Right lobe of liver (tissue), 6 donors: ENCODE measurements around the gene C7orf57. TPM values are rescaled to one million over a fixed set of nuclear protein-coding genes. Genes with fewer than 3 reads are reported as not detected.

Experiments
- ATAC-seq, 4 donors: fragments of 200-7000 bp; cut with Tn5 transposase; one replicate each; pipeline ENCODE4 v1.9.1; 2020; ENCODE audit warnings: mild to moderate bottlenecking in 4 of 4, moderate library complexity in 4 of 4
- DNase-seq, 3 donors: peaks; one replicate each; pipeline ENCODE4 v3.0.0-alpha.2; 2020
- H3K27ac ChIP-seq, 3 donors: fragments of 200-600 bp; one replicate each; pipeline ENCODE4 v1.8.0; 2022
- H3K27me3 ChIP-seq, 2 donors: fragments of 200-600 bp; one replicate each; pipeline ENCODE4 v1.8.0; 2022
- H3K36me3 ChIP-seq, 4 donors: fragments of 200-600 bp; sonication (generic) in 1 of 4; one replicate each; pipeline versions ENCODE4 v1.5.1 to v1.8.0; 2017 to 2022; ENCODE audit warnings: control low read depth in 1 of 4
- H3K4me1 ChIP-seq, 4 donors: fragments of 200-600 bp; sonication (generic) in 1 of 4; one replicate each; pipeline versions ENCODE4 v1.5.1 to v1.8.0; 2017 to 2022; ENCODE audit warnings: control low read depth in 1 of 4
- H3K4me3 ChIP-seq, 3 donors: fragments of 200-600 bp; one replicate each; pipeline ENCODE4 v1.8.0; 2022
- H3K9me3 ChIP-seq, 4 donors: fragments of 200-600 bp; sonication (generic) in 1 of 4; one replicate each; pipeline versions ENCODE4 v1.5.1 to v1.8.0; 2017 to 2022; ENCODE audit warnings: control low read depth in 1 of 4
- POLR2A ChIP-seq: fragments of 450-650 bp; IDR thresholded peaks from one replicate; pipeline ENCODE4 v1.6.1; 2017; ENCODE audit warnings: antibody characterized with exemption, mild to moderate bottlenecking
- WGBS: methylation state at CpG from one replicate; pipeline ENCODE4 v1.1.6; 2018; ENCODE audit warnings: low coverage, low lambda C conversion rate; ENCODE audit not compliant: insufficient coverage; ENCODE audit errors: missing lambda C conversion rate; 5-methylcytosine and 5-hydroxymethylcytosine counted together
- intact Hi-C, 2 donors: fragments of 100-400 bp; cut with DNase I; formaldehyde crosslinking; loops; one replicate each; pipeline versions ENCODE4 v1.11.2 to v1.14.1; 2022
- total RNA-seq, 6 experiments: library from RNA; depleted of rRNA in 2 of 6; stranded (reverse); fragments of >200 nt in 2 of 6; fragmentation: NEBNext Ultra II Directional in 3 of 6; extraction: Animal tissue kit (Norgen Biotek cat#: 25700) in 3 of 6; gene quantifications; one replicate each; pipeline versions ENCODE4 v1.1.0 to v1.2.4, GENCODE V29; 2016 to 2023
- TF ChIP-seq, protein P1 (sequence below), 4 donors: fragments of 200-600 bp in 3 of 4; fragments of 450-650 bp in 1 of 4; IDR thresholded peaks; one replicate each; pipeline versions ENCODE4 v1.5.1 to v1.8.0; 2016 to 2022; ENCODE audit warnings: antibody characterized with exemption in 4 of 4, mild to moderate bottlenecking in 2 of 4
- donor health status: DM: no; HTN: yes; CAD: no.
- donor health status: DM: no; HTN: no; CAD: no.
- donor health status: DM: no; HTN: no; CAD: no.
- donor health status: DM: no; HTN: yes; CAD: no.
- donor health status: DM: no; HTN: yes; CAD: no.

Gene C7orf57
- total RNA-seq, 6 experiments from 2014 or later = not detected

GRCh38 chr7:48009954-48010353 is 25.4 kb upstream of the C7orf57 start:
- TF ChIP-seq, protein P1, sequence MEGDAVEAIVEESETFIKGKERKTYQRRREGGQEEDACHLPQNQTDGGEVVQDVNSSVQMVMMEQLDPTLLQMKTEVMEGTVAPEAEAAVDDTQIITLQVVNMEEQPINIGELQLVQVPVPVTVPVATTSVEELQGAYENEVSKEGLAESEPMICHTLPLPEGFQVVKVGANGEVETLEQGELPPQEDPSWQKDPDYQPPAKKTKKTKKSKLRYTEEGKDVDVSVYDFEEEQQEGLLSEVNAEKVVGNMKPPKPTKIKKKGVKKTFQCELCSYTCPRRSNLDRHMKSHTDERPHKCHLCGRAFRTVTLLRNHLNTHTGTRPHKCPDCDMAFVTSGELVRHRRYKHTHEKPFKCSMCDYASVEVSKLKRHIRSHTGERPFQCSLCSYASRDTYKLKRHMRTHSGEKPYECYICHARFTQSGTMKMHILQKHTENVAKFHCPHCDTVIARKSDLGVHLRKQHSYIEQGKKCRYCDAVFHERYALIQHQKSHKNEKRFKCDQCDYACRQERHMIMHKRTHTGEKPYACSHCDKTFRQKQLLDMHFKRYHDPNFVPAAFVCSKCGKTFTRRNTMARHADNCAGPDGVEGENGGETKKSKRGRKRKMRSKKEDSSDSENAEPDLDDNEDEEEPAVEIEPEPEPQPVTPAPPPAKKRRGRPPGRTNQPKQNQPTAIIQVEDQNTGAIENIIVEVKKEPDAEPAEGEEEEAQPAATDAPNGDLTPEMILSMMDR (IDR thresholded peaks at IDR 0.05) = no peak
- TF ChIP-seq POLR2A = no peak
- H3K27ac ChIP-seq = no peak overlapping the region
- H3K36me3 ChIP-seq = no peaks in the 10 kb centered on the region
- intact Hi-C loops = loop anchor here in 1 of 2 donors (10.0 kb wide), 1 partner anchor 95 kb away; no protein-coding TSS in a partner anchor
- no peaks in the 10 kb centered on the region for H3K4me1 ChIP-seq
- no peaks in the 10 kb centered on the region for H3K9me3 ChIP-seq
- H3K27me3 ChIP-seq = no peaks in the 10 kb centered on the region
- ATAC-seq (no peak), DNase-seq (no peak)
- H3K4me3 ChIP-seq = no peak overlapping the region
- 69% methylated on average over 2 of the region's 4 CpGs for WGBS

DNA sequence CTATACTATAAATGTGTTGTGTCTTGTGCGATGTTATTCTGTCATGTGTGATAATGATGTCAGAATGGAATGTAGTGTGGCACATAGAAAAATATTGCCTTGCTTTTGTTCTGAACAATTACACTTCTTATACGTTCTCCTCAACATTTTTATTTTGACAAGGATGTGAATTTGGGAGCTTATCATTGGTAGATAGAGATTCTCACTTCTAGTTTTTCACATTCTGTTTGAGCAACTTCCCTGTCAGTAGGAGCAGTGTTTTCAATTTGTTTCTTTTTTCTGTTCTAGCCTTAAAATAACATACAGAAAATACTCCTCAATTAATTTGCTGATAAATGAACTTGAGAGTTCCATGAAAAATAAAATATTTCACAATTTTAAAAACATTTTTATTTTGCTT is 24.0 kb upstream of the C7orf57 start:
- ATAC-seq (no peak), DNase-seq (no peak)
- H3K9me3 ChIP-seq = no peaks in the 10 kb centered on the region
- H3K4me3 ChIP-seq = no peak overlapping the region
- no peaks in the 10 kb centered on the region for H3K4me1 ChIP-seq
- no peaks in the 10 kb centered on the region for H3K36me3 ChIP-seq
- intact Hi-C loops = no loop called here
- TF ChIP-seq, protein P1 (IDR thresholded peaks at IDR 0.05) = no peak
- no peak for TF ChIP-seq POLR2A
- no peaks in the 10 kb centered on the region for H3K27me3 ChIP-seq
- no peak overlapping the region for H3K27ac ChIP-seq
- WGBS = 40% methylated on average over 2 of the region's 2 CpGs

DNA sequence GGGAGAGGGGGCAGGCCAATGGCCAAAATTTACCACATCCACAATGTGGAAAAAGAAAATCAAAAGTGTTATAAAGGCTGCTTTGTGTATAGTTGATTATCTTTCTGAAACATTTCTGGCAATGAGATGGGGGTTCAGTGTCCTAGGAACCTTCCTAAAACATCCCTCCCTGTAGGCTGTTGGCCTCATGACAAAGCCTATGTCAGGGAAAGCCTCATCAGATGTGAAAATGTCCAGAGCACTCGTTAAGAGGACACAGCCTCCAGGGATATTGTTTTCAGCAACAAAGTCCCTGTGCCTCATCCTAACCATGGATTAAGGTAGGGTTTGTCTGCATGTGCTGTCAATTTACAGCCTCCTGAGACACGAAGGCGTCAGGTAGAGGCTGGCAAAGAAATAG is 23.4 kb upstream of the C7orf57 start:
- Histone ChIP-seq H3K36me3 (no peaks in the 10 kb centered on the region), H3K4me3 (no peak overlapping the region), H3K4me1 (no peaks in the 10 kb centered on the region), H3K27me3 (no peaks in the 10 kb centered on the region), H3K9me3 (no peaks in the 10 kb centered on the region), H3K27ac (no peak overlapping the region)
- 46% methylated on average over 3 of the region's 3 CpGs for WGBS
- ATAC-seq = no peak
- no peak for DNase-seq
- intact Hi-C loops = no loop called here
- TF ChIP-seq POLR2A = no peak
- TF ChIP-seq, protein P1 (IDR thresholded peaks at IDR 0.05) = no peak

- no peak overlapping the region for H3K4me3 ChIP-seq
- intact Hi-C loops = no loop called here
- no peak overlapping the region for H3K27ac ChIP-seq
- ATAC-seq = no peak
- H3K4me1 ChIP-seq = no peaks in the 10 kb centered on the region
- DNase-seq = no peak
- H3K27me3 ChIP-seq = no peaks in the 10 kb centered on the region
- no peaks in the 10 kb centered on the region for H3K36me3 ChIP-seq
- TF ChIP-seq POLR2A = no peak
- TF ChIP-seq, protein P1 (IDR thresholded peaks at IDR 0.05) = no peak
- H3K9me3 ChIP-seq = no peaks in the 10 kb centered on the region
Observed at GRCh38 chr7:48016641-48017040, 18.7 kb upstream of the C7orf57 start.

DNA sequence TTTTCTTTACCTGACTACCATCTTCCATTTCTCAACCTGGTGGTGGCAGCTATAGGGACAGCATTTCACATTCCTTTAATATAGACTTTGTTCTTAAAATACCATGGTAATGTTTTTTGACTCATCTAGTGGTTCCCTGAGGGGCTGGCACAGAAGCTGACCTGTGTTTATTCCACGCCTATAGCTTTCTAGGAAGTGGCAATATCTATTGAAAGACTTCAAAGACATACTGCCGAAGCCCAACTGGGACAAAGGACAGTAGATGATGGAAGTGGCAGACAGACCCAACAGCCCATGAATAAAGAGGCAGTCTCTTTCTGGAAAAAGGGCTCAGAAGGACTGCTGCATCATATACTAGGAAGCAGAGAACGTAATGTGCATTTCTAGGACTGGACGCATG is 17.7 kb upstream of the C7orf57 start:
- no peaks in the 10 kb centered on the region for H3K4me1 ChIP-seq
- no peaks in the 10 kb centered on the region for H3K9me3 ChIP-seq
- 79% methylated on average over 3 of the region's 4 CpGs for WGBS
- ATAC-seq (no peak), DNase-seq (no peak)
- H3K36me3 ChIP-seq = no peaks in the 10 kb centered on the region
- intact Hi-C loops = no loop called here
- no peak overlapping the region for H3K27ac ChIP-seq
- TF ChIP-seq, protein P1 (IDR thresholded peaks at IDR 0.05) = no peak
- no peak for TF ChIP-seq POLR2A
- no peaks in the 10 kb centered on the region for H3K27me3 ChIP-seq
- no peak overlapping the region for H3K4me3 ChIP-seq
